Osteocyte (in vitro differentiated cells): ENCODE results near the gene TP73. TPM values are rescaled to one million over a fixed set of nuclear protein-coding genes. Genes with fewer than 3 reads are reported as not detected.

Experiments used
- DNase-seq: peaks from one replicate; pipeline ENCODE4 v3.0.0; 2021; ENCODE audit warnings: mixed read lengths; ENCODE audit not compliant: unreplicated experiment; ENCODE audit errors: extremely low spot score
- H3K27ac Mint-ChIP-seq: one replicate; pipeline ENCODE4 v1.8.0; 2021; ENCODE audit warnings: mild to moderate bottlenecking, mixed read lengths; ENCODE audit not compliant: unreplicated experiment
- H3K27me3 Mint-ChIP-seq: one replicate; pipeline ENCODE4 v1.8.0; 2021; ENCODE audit warnings: mixed read lengths; ENCODE audit not compliant: unreplicated experiment
- H3K36me3 Mint-ChIP-seq: one replicate; pipeline ENCODE4 v1.8.0; 2021; ENCODE audit warnings: mixed read lengths; ENCODE audit not compliant: unreplicated experiment
- H3K4me1 Mint-ChIP-seq: one replicate; pipeline ENCODE4 v1.8.0; 2021; ENCODE audit warnings: mixed read lengths; ENCODE audit not compliant: unreplicated experiment
- H3K4me3 Mint-ChIP-seq: one replicate; pipeline ENCODE4 v1.8.0; 2021; ENCODE audit warnings: mild to moderate bottlenecking, moderate library complexity, mixed read lengths; ENCODE audit not compliant: unreplicated experiment
- H3K9me3 Mint-ChIP-seq: one replicate; pipeline ENCODE4 v1.8.0; 2021; ENCODE audit warnings: mixed read lengths; ENCODE audit not compliant: unreplicated experiment
- total RNA-seq: library from RNA; stranded (reverse); gene quantifications from 2 replicates; pipeline ENCODE4 v1.2.1, GENCODE V29; 2021
- TF ChIP-seq, protein P1 (sequence below): fragments of 200-600 bp; sonication (generic); IDR thresholded peaks from 2 replicates; pipeline ENCODE4 v1.5.0; 2021; ENCODE audit warnings: antibody characterized with exemption, mild to moderate bottlenecking, moderate library complexity

Gene TP73
- total RNA-seq, 1 donor from 2014 or later, result 0.24 TPM

DNA sequence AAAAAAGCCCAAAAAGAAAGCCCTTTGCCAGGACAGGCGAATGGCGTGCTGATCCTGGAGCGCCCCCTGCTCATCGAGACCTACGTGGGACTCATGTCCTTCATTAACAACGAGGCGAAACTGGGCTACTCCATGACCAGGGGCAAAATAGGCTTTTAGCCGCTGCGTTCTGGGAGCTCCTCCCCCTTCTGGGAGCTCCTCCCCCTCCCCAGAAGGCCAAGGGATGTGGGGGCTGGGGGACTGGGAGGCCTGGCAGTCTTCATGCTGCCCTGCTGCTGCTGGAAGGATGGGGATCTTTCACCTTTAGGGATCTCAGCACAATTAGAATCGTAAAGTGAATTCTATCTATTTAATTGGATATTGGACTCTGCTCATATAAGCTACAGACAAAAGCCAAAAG lies 23.9 kb upstream of the TP73 start:
- no peak for DNase-seq
- H3K9me3 Mint-ChIP-seq, result no peaks in the 10 kb centered on the region
- no peak overlapping the region for H3K27ac Mint-ChIP-seq
- peaks cover 17% of the 10 kb centered on the region for H3K36me3 Mint-ChIP-seq
- H3K4me3 Mint-ChIP-seq, result no peak overlapping the region
- peaks cover 20% of the 10 kb centered on the region for H3K4me1 Mint-ChIP-seq
- H3K27me3 Mint-ChIP-seq, result no peaks in the 10 kb centered on the region
- TF ChIP-seq, protein P1, sequence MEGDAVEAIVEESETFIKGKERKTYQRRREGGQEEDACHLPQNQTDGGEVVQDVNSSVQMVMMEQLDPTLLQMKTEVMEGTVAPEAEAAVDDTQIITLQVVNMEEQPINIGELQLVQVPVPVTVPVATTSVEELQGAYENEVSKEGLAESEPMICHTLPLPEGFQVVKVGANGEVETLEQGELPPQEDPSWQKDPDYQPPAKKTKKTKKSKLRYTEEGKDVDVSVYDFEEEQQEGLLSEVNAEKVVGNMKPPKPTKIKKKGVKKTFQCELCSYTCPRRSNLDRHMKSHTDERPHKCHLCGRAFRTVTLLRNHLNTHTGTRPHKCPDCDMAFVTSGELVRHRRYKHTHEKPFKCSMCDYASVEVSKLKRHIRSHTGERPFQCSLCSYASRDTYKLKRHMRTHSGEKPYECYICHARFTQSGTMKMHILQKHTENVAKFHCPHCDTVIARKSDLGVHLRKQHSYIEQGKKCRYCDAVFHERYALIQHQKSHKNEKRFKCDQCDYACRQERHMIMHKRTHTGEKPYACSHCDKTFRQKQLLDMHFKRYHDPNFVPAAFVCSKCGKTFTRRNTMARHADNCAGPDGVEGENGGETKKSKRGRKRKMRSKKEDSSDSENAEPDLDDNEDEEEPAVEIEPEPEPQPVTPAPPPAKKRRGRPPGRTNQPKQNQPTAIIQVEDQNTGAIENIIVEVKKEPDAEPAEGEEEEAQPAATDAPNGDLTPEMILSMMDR, result no peak

DNA sequence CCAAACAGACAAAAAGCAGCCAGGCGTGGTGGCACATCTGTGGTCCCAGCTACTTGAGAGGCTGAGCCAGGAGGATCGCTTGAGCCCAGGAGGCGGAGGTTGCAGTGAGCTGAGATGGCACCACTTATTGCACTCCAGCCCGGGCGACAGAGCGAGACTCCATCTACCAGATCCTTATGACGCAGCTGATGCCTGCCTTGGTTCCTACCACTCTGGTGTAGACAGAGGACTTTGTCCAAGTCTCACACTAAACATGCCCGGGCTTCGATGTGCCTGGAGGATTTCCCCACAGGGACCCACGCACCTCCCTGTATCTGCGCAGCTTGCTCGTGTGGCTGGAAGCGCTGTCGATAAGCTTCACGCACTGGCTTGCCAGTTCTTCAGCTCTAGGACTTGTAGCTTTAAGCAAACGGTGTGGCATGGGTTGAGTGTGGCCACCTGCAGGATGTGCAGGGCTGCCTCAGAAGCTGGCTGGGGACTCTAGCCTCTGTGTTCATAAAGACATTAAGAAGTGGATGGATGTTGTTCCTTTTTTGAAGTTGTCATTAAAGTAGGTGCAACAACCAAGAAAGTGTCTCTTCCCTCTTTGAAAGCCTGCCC lies 22.7 kb upstream of the TP73 start:
- Mint-ChIP-seq H3K4me1 (peaks cover 8% of the 10 kb centered on the region), H3K36me3 (peaks cover 21% of the 10 kb centered on the region), H3K27me3 (no peaks in the 10 kb centered on the region), H3K9me3 (no peaks in the 10 kb centered on the region), H3K4me3 (no peak overlapping the region), H3K27ac (no peak overlapping the region)
- TF ChIP-seq, protein P1, result no peak
- no peak for DNase-seq

DNA sequence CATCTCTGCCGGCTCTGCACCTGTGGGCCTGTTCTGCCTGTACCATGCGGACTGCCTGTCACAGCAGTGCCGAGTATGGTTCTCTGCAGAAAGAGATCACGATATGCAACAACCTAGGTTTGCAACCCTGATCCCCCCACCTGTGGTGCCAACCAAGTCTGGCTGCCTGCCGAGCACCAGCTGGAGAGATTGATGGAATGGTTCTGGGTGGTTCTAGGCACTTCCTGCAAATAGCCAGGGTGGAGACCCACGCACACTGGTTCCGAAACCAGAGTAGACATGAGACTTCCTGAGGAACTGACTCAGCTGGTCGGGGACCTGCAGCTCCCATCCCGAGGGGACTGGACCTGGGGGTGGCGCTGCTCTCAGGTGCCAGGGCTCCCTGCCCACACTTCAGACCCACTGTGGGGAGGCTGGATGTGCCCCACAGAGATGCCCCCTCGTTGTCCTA lies 22.1 kb upstream of the TP73 start:
- no peaks in the 10 kb centered on the region for H3K9me3 Mint-ChIP-seq
- no peaks in the 10 kb centered on the region for H3K27me3 Mint-ChIP-seq
- no peak overlapping the region for H3K4me3 Mint-ChIP-seq
- H3K4me1 Mint-ChIP-seq, result peaks cover 7% of the 10 kb centered on the region
- DNase-seq, result no peak
- peaks cover 22% of the 10 kb centered on the region for H3K36me3 Mint-ChIP-seq
- no peak overlapping the region for H3K27ac Mint-ChIP-seq
- TF ChIP-seq, protein P1, result no peak

- peaks cover 4% of the 10 kb centered on the region for H3K4me1 Mint-ChIP-seq
- H3K36me3 Mint-ChIP-seq, result peaks cover 22% of the 10 kb centered on the region
- no peaks in the 10 kb centered on the region for H3K27me3 Mint-ChIP-seq
- no peak overlapping the region for H3K27ac Mint-ChIP-seq
- TF ChIP-seq, protein P1, result no peak
- H3K9me3 Mint-ChIP-seq, result no peaks in the 10 kb centered on the region
- DNase-seq, result no peak
- no peak overlapping the region for H3K4me3 Mint-ChIP-seq
Observed at GRCh38 chr1:3630914-3631313, 21.4 kb upstream of the TP73 start.

GRCh38 chr1:3631320-3632260 lies 20.7 kb upstream of the TP73 start:
- no peaks in the 10 kb centered on the region for H3K9me3 Mint-ChIP-seq

More at GRCh38 chr1:3631320-3632260, 20.7 kb upstream of the TP73 start:
- Mint-ChIP-seq H3K27me3 (no peaks in the 10 kb centered on the region), H3K4me3 (no peak overlapping the region), H3K4me1 (no peaks in the 10 kb centered on the region), H3K36me3 (peaks cover 23% of the 10 kb centered on the region), H3K27ac (no peak overlapping the region)
- no peak for DNase-seq
- TF ChIP-seq, protein P1, result no peak
